HTERT RPE-1 (cell line): ENCODE measurements around the gene F10.

Source experiments
- in situ Hi-C: fragments of 300-500 bp; cut with MboI; formaldehyde crosslinking; loops from 4 replicates; pipeline ENCODE4 v1.14.3; 2020; ENCODE audit warnings: low sequenced_read_pairs

F10 gene

GRCh38 chr13:113129921-113130750 is 7.5 kb downstream of the F10 start:
- in situ Hi-C loops, result no loop called here

GRCh38 chr13:113135281-113135760 is 12.7 kb downstream of the F10 start:
- in situ Hi-C loops, result no loop called here

DNA sequence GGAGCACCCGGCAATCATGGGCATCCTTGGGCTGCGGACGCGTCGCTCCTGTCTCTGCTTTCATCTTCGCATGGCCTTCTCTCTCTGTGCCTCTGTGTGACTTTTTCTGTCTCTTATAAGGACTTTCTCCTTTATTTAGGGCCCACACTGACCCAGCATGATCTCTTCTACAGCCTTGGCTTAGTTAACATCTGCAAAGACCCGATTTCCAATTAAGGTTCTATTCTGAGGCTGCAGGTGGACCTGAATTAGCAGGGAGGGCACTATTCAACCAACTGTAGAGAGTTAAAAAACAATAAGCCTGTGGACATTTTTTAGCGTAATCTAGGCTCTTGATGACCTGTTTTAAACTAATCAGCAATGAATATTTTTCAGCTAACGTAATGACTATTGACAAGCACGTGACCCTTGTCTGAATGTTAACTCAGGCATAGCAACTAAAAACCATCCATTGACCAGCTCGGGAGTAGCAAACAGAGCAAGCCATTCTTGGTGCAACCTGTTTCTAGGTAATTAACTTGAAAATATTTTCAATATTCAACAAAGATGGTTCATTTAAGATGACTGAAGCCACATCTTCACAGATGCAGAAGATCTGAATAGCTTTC is 15.2 kb downstream of the F10 start:
- in situ Hi-C loops, result no loop called here

GRCh38 chr13:113138792-113139551 is 16.4 kb downstream of the F10 start:
- in situ Hi-C loops, result no loop called here

GRCh38 chr13:113139577-113139976 is 17.0 kb downstream of the F10 start:
- in situ Hi-C loops, result no loop called here

DNA sequence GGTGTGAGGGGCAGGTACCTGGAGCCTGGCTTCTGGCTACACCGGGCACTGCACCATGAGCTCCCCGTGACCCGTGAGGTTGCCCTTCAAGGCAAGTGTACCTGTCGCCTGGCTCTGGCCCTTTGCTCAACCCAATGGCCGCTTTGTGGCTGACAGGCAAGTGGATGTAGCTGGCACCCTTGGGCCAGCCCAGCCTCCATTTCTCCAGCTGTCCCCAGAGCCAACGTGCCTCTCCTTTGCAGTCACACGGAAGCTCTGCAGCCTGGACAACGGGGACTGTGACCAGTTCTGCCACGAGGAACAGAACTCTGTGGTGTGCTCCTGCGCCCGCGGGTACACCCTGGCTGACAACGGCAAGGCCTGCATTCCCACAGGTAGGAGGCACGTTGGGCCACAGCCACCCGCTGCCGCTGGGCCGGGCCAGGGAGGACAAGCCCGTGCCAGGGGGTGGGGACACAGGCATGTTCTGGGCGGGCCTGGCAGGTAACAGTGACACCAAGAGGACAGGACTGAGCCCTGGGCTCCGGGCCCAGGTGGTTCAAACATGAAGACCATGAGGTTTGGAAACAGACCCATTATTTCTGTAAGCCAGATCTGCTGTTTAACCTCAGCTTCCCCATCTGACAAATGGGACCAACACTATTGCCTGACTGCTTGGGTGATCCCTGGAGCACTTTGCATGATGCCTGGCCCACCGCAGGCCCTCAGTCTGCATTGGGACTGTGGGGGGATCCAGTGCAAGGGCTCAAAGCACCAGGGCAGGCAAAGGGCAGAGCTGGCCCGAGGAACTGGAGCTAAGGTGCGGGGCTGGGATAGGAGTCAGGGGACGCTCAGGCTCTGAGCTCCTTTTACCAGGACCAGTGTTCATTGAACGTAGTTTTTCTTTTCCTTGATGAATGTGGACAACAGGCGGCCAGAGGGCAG is 18.3 kb downstream of the F10 start:
- in situ Hi-C loops, result no loop called here

DNA sequence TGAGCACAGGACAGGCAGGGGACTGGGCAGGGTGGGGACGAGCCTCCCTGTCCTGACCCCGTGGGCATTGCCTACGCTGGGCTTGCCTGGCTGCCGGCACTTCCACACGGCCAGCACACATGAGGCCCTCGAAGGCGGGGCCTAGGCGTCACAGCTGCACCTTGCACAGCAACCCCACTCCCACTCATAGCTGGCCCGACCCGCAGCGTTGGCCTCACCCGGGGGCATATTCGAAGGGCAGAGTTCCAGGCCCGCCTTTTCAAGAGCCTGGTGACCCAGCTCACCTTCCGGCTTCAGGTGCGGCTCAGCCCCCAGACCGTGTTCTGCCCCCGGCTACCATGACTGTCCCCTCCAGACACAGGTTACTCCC is 19.0 kb downstream of the F10 start:
- in situ Hi-C loops, result no loop called here

- in situ Hi-C loops, result no loop called here
Measured at GRCh38 chr13:113142876-113143275, 20.3 kb downstream of the F10 start.

GRCh38 chr13:113143466-113144254 is 21.1 kb downstream of the F10 start:
- in situ Hi-C loops, result no loop called here

DNA sequence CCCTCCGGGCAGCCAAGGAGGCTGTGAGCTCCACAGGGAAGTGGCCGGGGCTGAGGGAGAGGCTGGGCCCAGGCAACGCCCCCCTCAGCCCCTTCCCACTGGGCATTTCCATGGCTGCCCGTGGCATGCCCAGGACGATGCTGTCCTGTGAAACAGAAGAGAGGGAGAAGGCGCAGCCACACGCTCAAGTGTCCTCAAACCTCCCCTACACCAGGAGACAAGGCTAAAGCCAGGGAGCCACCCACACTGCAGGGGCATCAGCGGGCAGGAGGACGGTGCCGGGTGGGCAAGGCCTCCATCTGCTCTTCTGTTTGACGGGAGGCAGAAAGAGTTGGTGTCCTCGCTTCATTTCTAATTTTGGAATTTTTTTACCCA is 21.6 kb downstream of the F10 start:
- in situ Hi-C loops, result no loop called here

DNA sequence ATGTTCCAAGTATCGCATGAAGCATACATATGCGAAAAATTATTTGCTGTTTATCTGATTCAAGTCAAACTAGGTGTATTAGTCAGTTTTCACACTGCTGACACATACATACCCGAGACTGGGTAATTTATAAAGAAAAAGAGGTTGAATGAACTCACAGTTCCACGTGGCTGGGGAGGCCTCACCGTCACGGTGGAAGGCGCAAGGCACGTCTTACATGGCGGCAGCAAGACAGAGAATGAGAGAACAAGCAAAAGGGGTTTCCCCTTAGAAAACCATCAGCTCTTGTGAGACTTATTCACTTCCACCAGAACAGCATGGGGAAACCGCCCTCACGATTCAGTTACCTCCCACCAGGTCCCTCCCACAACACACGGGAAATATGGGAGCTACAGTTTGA is 22.9 kb downstream of the F10 start:
- in situ Hi-C loops, result no loop called here

DNA sequence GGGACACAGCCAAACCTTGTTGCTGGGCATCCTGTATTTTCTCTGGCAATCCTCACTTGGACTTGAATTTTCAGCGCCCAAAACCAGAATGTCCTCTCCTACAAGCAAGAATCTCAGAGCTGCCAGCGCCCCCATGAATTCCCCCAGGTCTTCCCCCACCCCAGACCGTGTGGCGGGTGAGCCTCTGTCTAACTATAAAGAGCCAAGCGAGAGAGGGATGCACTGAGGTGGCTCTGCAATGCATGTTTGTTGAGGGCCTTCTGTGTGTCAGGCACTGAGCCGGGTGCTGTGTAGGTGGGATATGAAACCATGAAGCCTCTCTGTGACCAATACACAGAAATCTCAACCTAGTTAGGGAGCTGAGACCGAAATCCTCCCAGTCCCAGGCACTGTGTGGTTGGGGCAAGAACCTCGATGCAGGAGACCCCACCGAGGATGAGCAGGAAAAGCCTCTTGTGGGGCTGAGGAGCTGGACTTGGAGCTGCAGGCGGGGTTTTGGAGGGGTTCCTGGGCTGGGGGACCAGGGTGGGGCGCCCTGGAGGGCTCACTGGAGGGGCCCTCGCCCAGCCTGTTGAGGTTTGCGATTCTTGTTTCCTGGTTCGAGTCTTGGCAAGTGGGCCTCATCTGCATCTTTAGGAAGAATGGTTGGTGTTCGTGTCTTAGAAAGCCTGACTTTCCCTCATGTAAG is 23.5 kb downstream of the F10 start:
- in situ Hi-C loops, result no loop called here

DNA sequence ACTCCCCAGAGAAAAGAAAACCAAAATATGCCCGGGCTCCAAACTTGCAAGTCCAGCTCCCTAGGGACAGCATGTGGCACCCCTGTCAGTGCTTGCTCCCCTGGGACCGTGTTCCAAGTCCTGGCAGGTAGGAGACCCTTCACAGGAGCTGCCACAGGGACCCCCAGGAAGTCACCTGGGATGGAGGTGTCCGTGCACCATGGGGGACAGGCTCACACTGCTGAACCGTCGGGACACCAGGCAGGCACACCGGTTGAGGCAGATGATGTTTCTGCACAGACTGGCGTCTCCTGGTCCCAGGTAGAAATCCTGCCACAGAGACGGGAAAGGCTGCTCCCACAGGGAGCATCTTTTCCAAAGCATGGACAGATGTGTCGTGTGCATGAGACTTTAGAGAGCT is 24.2 kb downstream of the F10 start:
- in situ Hi-C loops, result no loop called here

GRCh38 chr13:113147206-113147605 is 24.6 kb downstream of the F10 start:
- in situ Hi-C loops, result no loop called here

DNA sequence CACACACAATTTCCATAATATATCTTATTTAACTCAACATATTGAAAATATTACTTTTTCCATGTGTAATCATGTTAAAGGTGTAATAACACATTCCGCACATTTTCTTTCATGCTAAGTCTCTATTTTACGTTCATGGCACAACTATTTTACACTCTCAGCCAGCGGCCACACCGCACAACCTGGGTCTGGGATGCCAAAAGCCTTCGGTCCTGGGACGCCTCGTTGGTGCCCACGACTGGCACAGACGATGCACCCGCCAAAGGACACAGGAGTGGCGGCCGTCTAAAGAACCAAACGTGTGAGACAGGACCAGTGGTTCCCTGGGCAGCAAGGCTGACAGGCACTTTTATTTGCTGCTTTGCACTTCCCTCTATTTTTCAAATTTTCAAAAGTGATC is 25.8 kb downstream of the F10 start:
- in situ Hi-C loops, result no loop called here

GRCh38 chr13:113148940-113149503 is 26.4 kb downstream of the F10 start:
- in situ Hi-C loops, result no loop called here

DNA sequence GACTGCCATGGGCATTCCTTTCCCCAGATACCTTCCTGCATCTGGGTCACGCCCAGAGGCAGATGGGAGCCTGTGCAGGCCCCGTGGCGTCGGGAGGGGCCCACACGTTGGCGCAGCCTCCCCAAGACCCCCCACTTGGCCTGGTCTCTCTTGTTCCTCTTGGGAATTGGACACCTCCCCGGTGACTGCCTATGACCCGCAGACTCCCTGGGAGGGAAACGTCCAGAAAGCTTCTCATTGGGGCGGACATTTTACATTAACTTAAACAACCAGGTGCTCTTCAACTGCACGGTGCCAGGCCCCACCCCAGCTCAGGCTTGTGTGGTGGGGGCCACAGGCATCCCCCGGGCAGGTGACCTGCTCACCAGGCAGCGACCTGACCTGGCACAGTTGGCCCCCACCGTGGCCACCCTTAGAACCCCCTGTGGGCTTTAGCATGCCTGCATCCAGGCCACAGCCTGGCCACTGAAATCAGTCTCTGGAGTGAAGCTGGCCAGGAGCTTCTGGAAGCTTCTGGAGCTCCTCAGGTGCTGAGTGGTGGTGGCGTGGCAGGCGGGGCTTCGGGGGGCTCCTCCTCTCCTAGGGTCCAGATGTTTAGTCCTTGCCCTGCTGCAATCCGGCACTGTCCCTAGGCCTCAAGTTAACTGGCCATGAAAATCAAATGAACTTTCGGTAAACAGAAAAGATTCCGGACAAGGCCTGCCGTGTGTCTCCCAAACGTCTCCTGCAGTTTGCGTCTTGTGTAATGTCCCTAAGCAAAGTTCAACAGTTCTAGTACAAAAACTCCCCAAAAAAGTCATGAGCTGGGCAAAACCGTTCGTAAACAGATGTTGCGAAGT is 27.3 kb downstream of the F10 start:
- in situ Hi-C loops, result no loop called here
